NCI-H187 (cell line): Measurements from ENCODE around the gene DCTN4.

Experiments used
- DNase-seq, 2 experiments: peaks; one replicate each; lab custom pipeline; 2025; lab: John Stamatoyannopoulos, UW

The DCTN4 gene

DNA sequence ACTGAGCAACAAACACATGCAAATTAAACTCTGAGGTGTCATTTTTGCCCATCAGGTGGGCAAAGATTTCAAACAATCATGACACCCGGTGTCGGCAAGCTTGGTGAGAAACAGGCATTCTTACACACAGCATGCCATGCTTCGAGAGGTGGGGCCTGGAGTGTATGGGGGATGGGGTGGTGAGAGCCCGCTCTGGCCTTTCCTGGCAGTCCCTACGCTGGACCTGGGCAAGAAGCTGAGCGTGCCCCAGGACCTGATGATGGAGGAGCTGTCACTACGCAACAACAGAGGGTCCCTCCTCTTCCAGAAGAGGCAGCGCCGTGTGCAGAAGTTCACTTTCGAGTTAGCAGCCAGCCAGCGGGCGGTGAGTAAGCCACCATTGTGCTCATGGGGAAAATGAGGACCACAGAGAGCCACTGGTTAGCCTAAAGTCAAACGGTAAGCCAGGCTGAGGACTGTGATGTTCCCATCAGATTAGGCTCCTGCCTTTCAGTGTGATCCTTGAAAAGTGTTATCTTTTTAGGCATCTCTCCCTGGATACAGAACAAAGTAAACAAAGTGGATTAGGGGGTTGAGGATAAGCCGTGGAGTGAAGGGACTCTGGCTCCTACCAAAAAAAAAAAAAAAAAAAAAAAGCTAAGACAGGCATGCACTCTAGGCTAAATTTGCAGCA lies 88.4 kb downstream of the DCTN4 start:
- no peak for DNase-seq

DNA sequence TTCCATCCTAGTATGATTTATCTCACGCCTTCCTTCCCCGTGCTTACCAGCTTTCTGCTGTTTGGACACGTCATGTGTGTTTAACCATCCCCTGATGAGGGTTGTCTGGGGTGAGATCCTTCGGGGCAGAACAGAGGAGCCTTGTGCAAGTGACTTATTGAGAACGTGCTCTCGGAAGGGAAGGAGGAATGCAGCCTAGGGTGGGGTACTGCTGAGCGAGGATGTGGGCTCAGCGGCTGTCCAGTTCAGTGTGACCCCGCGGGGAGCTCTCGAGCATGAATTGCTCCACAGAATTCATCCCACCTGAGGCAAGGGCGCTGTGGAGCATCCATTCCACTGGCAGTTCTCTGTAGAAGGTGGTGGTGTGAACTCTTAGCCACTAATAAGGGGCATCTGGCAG lies 93.8 kb downstream of the DCTN4 start:
- DNase-seq, result no peak

DNA sequence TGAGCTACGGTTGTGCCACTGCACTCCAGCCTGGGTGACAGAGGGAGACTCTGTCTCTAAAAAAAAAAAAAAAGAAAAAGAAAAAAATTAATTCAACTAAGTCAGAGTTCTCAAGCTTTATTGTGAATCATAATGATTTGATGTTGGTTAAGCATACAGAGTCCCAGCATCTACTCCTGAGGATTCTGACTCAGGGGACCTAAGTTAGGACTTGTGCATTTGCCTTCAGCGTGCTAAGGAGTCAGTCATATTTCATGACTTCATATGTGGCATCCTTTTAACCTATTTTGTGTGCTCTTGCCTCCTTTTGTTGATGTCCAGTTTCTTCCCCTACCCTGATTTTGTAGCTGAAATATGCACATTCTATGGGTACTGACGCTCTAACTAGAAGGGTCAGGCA lies 94.9 kb downstream of the DCTN4 start:
- no peak for DNase-seq

DNA sequence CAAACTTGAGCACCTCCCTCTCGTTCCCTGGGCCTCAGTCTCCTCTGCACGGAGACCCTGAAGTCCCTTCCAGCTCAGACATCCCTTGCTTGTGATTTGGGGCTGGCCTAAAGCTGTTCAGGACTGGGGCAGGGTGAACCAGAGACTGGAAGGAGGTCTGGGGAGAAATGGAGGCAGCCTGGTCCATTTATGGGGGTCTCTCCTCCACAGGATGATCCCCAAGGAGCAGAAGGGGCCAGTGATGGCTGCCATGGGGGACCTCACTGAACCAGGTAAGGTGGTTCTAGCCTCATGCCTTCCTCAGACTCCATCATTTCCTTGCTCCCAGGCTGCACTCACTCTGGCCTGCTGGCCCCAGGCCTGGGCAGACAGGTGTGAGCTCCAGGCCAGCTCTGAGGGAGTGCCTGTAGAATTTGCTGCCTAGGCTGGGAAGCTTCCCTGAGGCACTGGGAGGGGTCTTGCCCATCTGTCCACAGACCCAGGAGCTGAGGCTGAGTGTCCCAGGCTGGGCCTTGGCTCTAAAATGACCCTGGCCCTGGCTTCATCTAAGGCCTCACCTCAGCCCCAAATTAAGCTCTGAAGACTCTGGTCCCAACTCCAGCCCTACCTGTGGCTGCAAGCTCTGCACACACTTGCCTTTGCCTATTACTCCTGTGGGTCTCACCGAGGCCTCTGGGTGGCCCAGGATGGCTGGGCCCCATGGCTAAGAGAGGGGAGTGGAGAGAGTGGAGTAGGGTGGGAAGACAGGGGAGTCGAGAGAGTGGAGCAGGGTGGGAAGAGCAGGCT lies 95.9 kb downstream of the DCTN4 start:
- no peak for DNase-seq

DNA sequence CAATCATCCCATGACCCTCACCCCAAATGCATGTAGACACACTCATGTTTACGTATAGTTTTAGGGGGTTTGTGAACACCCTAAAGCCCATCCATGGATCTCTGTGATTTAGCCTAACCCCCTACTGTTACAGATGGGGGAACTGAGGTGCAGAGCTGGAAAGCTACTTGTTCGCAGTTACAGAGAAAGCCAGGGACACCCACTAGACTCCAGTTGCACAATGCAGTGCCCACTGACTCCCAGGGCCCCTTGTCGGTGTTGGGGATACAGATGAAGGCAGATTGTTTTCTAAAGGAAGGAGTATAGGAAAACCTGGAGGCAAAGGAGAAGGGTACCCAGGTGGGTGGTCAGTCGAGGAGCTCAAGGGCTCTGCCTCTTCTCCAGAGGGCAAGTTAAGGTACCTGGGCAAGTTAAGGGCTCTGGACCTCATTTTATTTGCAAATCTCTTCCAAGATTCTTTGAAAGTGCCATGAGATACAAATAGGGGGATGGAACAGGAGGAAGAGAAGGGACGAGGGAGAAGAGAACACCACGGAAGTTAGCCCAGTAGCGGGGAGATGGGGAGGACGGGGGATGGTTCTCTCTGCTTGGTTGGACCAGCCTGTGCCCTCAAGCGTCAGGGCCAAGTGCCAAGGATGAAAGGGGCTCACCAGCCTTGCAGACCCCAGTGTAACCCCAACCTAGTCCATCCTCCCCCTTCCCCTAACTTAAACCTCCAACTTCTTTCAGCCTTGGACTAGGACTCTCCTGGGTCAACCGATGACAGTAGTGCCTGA lies 96.8 kb downstream of the DCTN4 start:
- no peak for DNase-seq

DNA sequence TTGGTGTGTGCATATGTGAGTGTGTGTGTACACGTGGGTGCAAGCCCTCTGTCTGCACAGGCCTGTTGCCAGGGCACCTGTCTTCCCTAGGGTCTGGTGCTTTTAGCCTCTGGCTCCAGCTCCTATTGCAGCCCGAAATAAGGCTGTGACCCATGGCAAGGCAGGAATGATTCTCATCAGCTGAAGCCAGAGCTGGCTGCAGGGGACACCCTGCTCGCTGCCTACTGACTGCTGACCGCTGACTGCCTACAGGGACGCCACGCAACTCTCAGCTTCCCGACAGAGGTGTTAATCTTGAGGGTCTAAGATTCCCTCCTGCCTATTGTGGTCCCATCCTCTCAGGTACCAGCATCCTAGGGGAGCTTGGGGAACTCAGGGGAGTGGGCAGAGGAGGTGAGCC lies 97.7 kb downstream of the DCTN4 start, which contains the start of gene MYOZ3:
Gene MYOZ3, plus strand, starts transcription at position 166 of the 400 bp plus-strand sequence. CDS start 1,691 bp downstream, outside the sequence.
- DNase-seq, result no peak

DNA sequence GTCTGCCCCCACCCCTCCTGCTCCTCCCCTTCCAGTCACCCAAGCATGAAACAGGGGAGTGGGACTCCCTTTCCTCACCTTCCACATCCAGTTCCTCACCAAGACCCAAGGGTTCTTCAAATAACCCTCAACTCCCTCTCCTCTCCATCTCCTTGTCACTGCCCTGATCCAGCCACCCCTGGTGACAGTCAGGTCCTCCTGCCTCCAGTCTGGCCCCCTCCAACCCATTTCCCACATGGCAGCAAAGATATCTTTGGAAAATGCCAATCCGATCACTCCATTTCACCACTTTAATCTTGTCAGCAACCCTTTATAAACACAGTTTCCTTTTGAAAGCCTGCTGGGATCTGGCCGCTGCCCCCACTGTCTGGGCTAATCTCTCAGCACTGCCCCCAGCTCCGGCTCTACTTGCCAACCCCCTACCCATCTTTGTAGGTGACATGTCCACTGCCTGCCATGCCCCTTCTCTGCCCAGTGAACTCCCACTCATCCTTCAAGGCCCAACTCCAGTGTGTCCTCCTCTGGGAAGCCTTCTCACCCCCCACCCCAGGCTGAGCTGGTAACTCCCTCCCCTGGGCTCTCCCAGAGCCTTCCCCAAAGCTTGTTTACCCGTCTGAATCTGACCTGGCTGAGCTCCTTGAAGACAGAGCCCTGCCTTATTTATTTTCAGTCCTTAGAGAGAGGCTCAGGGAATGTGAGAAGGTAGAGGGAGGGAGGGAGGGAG lies 98.5 kb downstream of the DCTN4 start:
- DNase-seq, result no peak

DNA sequence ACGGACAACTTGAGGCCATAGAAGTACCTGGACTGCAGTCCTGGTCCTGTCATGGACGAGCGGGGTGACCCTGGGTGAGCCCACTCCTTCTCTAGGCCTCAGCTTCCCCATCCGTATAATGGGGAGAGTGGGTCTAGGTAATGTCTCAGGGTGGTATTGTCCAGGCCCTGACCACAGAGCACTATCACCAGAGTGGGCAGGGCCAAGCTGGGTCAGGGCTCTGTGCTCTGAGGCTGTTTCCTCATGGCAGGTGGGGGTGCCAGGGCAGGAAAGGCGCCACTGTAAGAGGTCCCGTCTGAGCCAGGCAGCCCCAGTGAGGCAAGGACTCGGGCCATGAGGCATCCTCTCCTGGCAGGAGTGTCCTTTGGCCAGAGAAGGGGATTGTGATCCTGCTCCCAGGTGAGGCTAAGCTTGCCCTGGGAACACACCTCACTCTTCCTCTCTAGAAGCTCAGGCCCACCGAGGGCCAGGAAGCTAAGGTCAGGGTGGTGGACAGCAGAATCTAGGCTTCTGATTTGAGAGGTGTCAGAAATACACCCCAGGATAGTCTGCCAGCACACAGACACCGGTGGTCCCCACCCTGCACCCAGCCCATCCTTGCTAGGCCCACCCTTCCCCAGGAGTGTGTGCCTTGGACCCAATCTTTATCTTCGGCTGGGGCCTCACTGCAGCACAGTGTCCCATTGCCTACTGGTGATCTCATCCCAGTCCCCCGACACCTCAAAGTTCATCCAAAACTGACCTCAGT lies 99.3 kb downstream of the DCTN4 start:
- no peak for DNase-seq

DNA sequence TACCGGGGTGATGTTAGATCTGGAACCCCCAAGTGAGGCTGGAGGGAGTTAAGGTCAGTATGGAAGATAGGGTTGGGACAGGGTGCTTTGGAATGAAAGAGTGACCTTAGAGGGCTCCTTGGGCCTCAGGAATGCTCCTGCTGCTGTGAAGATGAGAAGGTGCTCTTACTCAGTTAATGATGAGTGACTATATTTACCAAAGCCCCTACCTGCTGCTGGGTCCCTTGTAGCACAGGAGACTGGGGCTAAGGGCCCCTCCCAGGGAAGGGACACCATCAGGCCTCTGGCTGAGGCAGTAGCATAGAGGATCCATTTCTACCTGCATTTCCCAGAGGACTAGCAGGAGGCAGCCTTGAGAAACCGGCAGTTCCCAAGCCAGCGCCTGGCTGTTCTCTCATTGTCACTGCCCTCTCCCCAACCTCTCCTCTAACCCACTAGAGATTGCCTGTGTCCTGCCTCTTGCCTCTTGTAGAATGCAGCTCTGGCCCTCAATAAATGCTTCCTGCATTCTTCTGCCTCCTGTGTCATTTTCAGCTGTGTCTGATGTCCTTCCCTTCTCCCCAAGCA lies 100.0 kb downstream of the DCTN4 start:
- no peak for DNase-seq
